Measurements from ENCODE around the gene SLC22A24.
"Not testable (repeated sequence)": the region's sequence is repeated elsewhere in the genome, so short reads cannot be mapped to it uniquely, and the experiment has no call there.

Gene SLC22A24, protein sequence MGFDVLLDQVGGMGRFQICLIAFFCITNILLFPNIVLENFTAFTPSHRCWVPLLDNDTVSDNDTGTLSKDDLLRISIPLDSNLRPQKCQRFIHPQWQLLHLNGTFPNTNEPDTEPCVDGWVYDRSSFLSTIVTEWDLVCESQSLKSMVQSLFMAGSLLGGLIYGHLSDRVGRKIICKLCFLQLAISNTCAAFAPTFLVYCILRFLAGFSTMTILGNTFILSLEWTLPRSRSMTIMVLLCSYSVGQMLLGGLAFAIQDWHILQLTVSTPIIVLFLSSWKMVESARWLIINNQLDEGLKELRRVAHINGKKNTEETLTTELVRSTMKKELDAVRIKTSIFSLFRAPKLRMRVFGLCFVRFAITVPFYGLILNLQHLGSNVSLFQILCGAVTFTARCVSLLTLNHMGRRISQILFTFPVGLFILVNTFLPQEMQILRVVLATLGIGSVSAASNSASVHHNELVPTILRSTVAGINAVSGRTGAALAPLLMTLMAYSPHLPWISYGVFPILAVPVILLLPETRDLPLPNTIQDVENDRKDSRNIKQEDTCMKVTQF

DNA sequence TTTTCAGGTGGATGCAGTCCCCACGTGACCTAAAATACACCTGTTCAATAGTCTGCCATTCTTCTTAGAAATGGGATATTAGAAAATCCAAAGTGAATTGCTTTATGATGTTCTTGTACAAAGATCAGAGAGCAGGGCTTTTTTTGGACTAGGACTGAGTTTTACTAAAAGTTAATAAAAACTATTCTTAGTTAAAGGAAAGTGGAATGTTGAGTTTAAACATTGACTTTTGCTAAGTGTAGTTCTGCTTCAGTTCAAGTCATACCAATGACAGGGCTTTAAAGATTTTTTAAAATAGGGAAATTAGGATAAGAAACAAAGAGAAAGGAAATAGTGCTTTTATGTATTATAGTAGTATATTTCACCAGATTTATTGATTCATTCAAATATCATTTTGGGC is at the start of gene SLC22A24:
Gene SLC22A24, minus strand, starts transcription at position 101 of the 400 bp plus-strand sequence. CDS start 442 bp downstream, outside the sequence.
- DNase-seq (ENCODE audit: low read depth in 1 of 2, low spot score in 1 of 2) = no peak

DNA sequence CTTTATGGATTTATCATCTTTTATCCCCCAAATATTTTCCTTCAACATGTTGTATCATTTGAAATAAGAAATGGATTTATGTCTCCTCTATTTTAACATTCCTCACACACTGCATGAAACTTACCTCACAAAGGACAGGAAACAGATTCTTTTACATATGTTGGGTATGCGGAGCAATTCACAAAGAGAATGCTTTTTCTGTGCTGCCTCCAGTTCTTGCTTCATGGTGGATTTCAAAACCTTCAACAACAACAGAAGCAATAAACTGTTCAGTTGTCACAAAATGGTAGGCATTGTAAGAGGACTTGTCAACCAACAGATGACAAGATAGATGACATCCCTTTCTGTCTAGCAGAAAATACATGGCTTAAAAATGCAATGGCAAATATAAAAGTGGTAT is 36.5 kb upstream of the SLC22A24 start:
- no peak for DNase-seq (ENCODE audit: low read depth in 1 of 2, low spot score in 1 of 2)

DNA sequence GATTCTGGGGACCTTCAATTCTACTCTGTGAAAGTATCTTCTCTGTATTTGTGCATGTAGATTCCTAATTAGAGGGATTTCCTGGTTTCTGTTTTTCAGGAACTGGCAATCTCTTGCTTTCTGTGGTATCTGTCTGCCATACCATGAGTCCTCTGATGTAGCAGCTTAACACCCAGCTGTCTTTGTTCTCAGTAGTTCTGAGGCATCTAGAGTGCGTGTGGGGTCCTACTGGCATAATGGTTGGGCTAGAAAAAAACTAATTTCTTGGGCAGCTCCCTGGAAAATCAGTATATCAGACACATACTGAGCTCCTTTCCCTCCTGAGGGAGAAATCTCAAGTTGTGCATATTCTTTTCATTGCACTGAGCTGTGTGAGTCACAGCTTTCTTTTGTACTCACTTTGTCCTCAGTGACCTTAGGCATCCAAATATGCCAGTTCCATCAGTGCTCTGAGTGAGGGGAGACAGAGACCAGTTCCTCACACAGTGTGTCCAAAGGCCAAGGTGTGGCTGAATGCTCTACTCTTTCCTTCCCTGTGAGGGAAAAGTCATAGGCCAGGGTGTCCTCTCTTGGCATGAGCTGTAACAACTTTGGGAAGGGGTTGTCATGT is 35.5 kb upstream of the SLC22A24 start:
- DNase-seq (ENCODE audit: low read depth in 1 of 2, low spot score in 1 of 2) = no peak

DNA sequence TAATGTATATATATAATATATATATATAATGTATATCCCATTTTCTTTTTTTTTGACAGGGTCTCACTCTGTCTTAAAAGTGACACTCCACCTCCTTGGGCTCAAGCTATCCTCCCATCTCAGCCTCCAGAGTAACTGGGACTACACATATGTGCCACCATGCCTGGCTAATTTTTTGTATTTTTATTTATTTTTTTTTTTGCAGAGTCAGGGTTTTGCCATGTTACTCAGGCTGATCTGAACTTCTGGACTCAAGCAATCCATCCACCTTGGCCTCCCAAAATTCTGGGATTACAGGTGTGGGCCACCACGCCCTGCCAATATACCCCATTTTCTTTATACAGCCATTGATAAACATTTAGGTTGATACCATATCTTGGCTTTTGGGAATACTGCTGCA is 33.9 kb upstream of the SLC22A24 start:
- no peak for DNase-seq (ENCODE audit: low read depth in 1 of 2, low spot score in 1 of 2)

DNA sequence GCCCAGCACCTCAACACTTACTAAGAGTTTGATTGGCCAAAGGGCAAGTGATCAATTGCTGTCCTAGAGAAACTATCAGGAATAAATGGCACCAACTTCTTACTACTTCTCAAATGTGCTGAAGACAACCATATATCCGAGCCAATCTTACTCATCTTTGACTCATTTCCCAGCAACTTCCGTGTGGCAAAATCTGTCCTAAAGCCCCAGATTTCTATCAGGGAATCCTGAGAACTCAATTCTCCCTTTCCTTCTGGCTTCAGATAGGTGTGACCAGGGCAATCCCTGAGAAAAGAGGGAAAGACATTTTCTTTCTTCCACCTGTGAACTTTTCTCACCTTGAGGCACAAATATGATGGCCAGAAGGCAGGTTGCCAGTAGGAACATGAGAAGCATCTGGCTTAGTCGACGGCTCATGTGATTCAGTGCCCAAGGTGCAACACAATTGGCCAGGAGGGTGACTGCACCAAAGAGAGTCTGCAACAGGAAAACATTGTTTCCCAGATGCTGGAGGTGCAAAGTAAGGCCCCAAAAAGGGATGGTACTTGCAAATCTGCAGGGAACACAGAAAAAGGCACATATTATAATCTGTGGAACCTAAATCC is 21.8 kb upstream of the SLC22A24 start:
- no peak for DNase-seq (ENCODE audit: low read depth in 1 of 2, low spot score in 1 of 2)

DNA sequence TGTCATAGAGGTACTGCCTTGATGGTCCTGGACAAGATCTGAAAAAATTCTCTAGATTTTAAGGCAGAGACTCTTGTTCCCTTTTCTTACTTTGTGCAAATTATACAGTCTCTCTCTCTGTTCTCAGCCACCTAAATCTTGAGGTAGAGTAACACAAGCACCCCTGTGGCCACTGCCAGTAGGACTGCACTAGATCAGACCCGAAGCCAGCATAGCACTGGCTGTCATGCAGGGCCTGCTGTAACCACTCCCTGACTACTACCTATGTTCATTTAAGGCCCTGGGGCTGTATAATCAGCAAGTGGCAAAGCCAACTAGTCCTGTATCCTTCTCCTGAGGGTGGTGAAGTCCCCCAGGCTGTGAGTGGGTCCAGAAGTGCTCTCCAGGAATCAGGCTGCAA is 11.8 kb upstream of the SLC22A24 start:
- no peak for DNase-seq (ENCODE audit: low read depth in 1 of 2, low spot score in 1 of 2)

DNA sequence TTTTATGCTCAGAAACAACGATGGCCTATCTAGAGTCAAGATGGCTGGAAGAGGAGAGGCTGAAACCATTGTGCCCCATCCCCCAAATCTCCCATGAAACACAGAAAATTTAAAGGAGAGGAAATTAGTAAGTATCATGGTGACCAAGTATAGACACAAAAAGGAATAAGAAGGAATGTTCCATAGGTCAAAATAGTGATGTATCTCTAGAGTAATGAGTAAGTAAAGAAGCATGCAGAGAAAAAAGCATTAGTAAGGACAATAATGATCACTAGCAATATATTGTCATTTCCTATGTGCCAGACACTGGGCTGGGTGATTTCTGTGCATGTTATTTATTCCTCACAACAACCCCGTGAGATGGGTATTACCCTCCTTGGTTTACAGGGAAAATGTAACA is 2.6 kb upstream of the SLC22A24 start:
- no peak for DNase-seq (ENCODE audit: low read depth in 1 of 2, low spot score in 1 of 2)

DNA sequence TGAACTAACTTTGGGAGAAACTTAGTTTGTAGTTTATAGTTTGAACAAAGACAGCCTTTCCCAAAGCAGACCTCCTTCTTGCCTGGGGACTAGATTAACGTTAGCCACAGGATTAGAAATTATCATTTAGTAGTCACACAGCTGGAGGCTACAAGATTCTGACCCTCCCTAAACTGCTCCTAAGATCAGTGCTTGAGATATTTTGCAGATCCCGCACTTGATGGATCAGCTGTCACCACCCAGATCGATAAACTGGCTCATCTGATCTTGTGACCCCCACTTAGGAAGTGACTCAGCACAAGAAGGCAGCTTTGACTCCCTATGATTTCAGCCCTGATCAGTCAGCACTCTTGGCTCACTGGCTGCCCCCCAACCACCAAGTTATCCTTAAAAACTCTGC is 1.6 kb downstream of the SLC22A24 start:
- no peak for DNase-seq (ENCODE audit: low read depth in 1 of 2, low spot score in 1 of 2)

DNA sequence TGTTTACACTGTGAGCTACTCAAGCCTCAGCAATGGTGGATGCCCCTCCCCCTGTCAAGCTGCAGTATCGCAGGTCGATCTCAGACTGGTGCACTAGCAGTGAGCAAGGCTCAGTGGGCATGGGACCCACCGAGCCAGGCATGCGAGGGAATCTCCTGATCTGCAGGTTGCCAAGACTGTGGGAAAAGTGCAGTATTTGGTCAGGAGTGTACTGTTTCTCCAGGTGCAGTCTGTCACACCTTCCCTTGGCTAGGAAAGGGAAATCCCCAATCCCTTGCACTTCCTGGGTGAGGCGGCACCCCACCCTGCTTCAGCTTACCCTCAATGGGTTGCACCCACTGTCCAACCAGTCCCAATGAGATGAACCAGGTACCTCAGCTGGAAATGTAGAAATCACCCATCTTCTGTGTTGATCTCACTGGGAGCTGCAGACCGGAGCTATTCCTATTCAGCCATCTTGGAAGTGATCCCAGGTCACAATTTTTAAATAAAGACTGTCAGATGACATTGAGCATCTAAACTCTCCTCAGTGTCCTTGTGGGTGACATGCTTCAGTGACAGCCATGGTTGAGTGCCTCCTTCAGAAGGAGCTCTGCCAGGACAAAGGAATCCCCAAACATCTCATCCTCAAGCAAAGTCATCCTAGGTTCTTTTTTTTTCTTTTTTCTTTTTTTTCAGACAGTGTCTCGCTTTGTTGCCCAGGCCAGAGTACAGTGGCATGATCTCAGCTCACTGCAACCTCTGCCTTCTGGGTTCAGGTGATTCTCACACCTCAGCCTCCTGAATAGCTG is 10.8 kb downstream of the SLC22A24 start:
- DNase-seq (ENCODE audit: low read depth in 1 of 2, low spot score in 1 of 2) = no peak

DNA sequence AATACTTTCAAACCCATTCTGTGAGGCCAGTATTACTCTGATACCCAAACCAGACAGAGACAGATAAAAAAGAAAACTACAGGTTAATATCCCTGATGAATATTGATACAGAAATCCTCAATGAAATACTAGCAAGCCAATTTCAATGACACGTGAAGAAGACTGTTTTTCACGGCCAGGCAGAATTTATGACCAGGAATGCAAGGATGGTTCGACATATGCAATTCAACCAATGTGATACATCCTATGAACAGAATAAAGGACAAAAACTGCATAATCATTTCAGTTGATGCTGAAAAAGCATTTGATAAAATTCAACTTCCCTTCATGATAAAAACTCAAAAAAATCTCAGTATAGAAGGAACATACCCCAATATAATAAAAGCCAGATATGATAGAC is 44.5 kb downstream of the SLC22A24 start:
- DNase-seq (ENCODE audit: low read depth in 1 of 2, low spot score in 1 of 2) = no peak

DNA sequence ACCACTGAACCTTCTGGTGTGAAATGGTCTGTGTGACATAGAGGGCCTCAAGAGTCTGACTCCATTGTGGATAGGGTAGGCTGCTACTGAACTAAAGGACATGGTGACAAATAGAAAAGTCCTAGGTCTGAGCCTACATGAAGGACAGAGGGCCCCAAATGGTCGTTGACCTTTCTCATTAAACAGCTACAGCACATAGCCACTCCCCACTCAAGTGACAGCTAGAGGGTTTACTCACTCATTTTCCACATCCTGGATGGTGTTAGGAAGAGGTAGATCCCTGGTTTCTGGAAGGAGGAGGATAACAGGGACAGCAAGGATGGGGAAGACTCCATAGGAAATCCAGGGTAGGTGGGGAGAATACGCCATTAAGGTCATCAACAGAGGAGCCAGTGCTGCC is 63.3 kb downstream of the SLC22A24 start:
- DNase-seq (ENCODE audit: low read depth in 1 of 2, low spot score in 1 of 2) = no peak

DNA sequence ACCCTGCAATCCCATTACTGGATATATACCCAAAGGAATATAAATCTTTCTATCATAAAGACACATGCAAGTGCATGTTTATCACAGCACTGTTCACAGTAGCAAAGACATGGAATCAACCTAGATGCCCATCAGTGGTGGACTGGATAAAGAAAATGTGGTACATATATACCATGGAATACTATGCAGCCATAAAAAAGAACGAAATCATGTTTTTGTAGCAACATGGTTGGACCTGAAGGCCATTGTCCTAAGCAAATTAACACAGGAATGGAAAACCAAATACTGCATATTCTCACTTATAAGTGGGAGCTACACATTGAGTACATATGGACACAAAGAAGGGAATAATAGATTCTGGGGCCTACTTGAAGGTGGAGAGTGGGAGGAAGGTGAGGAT is 97.8 kb downstream of the SLC22A24 start:
- DNase-seq (ENCODE audit: low read depth in 1 of 2, low spot score in 1 of 2) = not testable (repeated sequence)

DNA sequence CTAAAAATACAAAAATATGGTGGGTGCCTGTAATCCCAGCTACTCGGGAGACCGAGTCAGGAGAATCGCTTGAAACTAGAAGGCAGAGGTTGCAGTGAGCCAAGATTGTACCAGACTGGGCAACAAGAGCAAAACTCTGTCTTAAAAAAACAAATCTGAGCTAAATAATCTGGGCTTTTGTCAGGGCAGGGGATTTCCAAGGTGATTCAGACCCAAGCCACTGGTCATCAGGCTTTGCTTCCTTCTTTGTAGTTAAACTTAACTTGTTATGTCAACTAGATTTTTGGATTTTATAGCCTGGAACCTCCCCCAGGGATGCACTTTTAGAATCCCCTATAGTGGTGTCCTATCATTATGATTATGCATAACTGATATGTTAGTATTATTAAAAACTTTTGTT is 101.4 kb downstream of the SLC22A24 start:
- no peak for DNase-seq (ENCODE audit: low read depth in 1 of 2, low spot score in 1 of 2)

DNA sequence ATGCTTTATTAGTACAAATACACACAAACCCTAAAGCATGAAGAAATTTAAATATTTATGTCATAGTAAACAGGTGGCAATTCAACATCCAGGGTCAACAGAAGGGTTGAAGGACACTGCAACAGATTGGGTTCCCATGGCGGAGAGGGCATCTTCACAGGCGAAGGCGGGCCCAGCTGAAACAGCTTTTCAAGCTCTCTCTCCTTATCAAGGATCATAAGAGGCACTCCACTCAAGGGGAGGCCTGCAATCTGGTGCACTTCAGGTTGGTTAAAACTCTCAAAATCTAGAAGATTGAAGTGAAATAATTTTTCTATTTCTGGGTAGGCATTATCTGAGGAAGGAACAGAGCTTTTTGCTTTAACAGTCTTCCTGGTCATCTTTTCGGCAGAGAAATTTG is 111.6 kb downstream of the SLC22A24 start:
- DNase-seq (ENCODE audit: low read depth in 1 of 2, low spot score in 1 of 2) = no peak

All from activated T-helper 1 cell treated with anti-CD3 and anti-CD28 coated beads, Interleukin-2, amount 50 U/mL, for 16 hours (primary cell).